Measurements from ENCODE around the gene UTP4. TPM values are rescaled to one million over a fixed set of nuclear protein-coding genes. Genes with fewer than 3 reads are reported as not detected.

Gene UTP4
- total and polyA plus RNA-seq, 8 donors, result 24.7 to 51.1 (median 46.0) TPM

- peak; percentile 78 for TF ChIP-seq CTCF (IDR thresholded peaks at IDR 0.05)
Measured at GRCh38 chr16:69150146-69150865, 17.9 kb downstream of the UTP4 start.

DNA sequence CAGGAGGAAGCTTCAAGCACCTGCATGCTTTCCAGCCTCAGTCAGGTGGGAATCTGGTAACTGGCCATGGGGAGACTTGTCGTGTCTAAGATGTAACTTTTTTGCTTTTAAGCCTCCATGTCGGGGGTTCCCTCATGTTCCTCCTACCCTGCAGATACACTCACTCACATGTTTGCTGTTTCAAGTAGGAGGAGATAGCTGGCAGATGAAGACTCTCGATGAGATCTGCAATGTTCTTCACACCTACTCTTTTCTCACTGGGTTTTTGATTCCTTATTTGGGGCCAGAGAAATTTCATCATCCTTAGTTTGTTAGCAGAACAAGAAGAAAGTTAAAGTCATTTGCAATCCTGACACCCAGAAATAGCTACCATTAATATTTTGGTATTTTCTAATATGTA lies 24.7 kb downstream of the UTP4 start:
- DNase-seq (no peak), ATAC-seq (no peak)
- Histone ChIP-seq H3K4me1 (no peaks in the 10 kb centered on the region), H3K27me3 (no peaks in the 10 kb centered on the region), H3K36me3 (peaks cover 6 to 100% of the 10 kb centered on the region in 2 donors), H3K4me3 (no peak overlapping the region), H3K27ac (no peak overlapping the region), H3K9me3 (no peaks in the 10 kb centered on the region)
- no peak for TF ChIP-seq CTCF (IDR thresholded peaks at IDR 0.05)
- intact Hi-C loops (cut with DNase I), result no loop called here

More at GRCh38 chr16:69150146-69150865, 17.9 kb downstream of the UTP4 start:
- Histone ChIP-seq H3K36me3 (peaks cover 0 to 97% of the 10 kb centered on the region in 2 donors), H3K9me3 (no peaks in the 10 kb centered on the region), H3K4me1 (no peaks in the 10 kb centered on the region), H3K4me3 (no peak overlapping the region), H3K27me3 (no peaks in the 10 kb centered on the region), H3K27ac (no peak overlapping the region)
- peak; percentile 97 for ATAC-seq
- intact Hi-C loops (cut with DNase I), result loop anchor here in 1 of 2 donors (5.0 kb wide), 1 partner anchor 137 kb away; no protein-coding TSS in a partner anchor
- peak in 2 of 4 donors; percentile 74 to 87 for DNase-seq

DNA sequence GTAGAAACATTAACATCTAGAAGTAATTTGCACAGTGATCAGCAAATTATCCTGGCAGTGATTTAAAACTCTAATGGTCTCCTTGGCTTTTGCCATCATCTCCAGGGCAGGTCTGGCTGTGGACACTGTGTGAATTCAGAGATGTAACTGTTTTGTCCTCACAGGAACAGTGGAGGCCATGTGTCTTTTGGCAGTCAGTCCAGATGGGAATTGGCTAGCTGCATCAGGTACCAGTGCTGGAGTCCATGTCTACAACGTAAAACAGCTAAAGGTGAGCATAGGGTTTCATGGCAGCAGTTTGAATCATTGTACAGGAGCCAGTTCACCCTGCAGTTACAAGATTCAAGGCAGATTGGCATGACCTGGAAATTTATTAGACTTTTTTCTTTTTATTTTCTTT lies 27.7 kb downstream of the UTP4 start:
- H3K27me3 ChIP-seq, result no peaks in the 10 kb centered on the region
- TF ChIP-seq CTCF (IDR thresholded peaks at IDR 0.05), result no peak
- ATAC-seq (no peak), DNase-seq (no peak)
- H3K27ac ChIP-seq, result no peak overlapping the region
- intact Hi-C loops (cut with DNase I), result no loop called here
- H3K9me3 ChIP-seq, result no peaks in the 10 kb centered on the region
- no peaks in the 10 kb centered on the region for H3K4me1 ChIP-seq
- H3K4me3 ChIP-seq, result no peak overlapping the region
- H3K36me3 ChIP-seq, result peaks cover 6 to 100% of the 10 kb centered on the region in 2 donors

GRCh38 chr16:69165584-69165983 lies 33.1 kb downstream of the UTP4 start:
- no peak for ATAC-seq
- Histone ChIP-seq H3K4me1 (peaks cover 0 to 17% of the 10 kb centered on the region in 2 donors), H3K9me3 (no peaks in the 10 kb centered on the region), H3K4me3 (no peak overlapping the region), H3K27ac (no peak overlapping the region), H3K27me3 (no peaks in the 10 kb centered on the region), H3K36me3 (peaks cover 0 to 96% of the 10 kb centered on the region in 2 donors)
- no peak for DNase-seq
- no peak for TF ChIP-seq CTCF (IDR thresholded peaks at IDR 0.05)
- intact Hi-C loops (cut with DNase I), result no loop called here

- H3K27me3 ChIP-seq, result no peaks in the 10 kb centered on the region
- DNase-seq (peak in 1 of 4 donors; percentile 63), ATAC-seq (peak; percentile 38)
- peaks cover 0 to 24% of the 10 kb centered on the region in 2 donors for H3K4me1 ChIP-seq
- no peak overlapping the region for H3K27ac ChIP-seq
- no peaks in the 10 kb centered on the region for H3K9me3 ChIP-seq
- peaks cover 0 to 89% of the 10 kb centered on the region in 2 donors for H3K36me3 ChIP-seq
- no peak overlapping the region for H3K4me3 ChIP-seq
- intact Hi-C loops (cut with DNase I), result no loop called here
- no peak for TF ChIP-seq CTCF (IDR thresholded peaks at IDR 0.05)
Measured at GRCh38 chr16:69166221-69166833, 33.9 kb downstream of the UTP4 start.

All from left lung (tissue), 10 donors.